ENCODE data around the gene AK8. TPM values are rescaled to one million over a fixed set of nuclear protein-coding genes. Genes with fewer than 3 reads are reported as not detected.

AK8 gene
- total RNA-seq, 1 donor, result 0.54 TPM

DNA sequence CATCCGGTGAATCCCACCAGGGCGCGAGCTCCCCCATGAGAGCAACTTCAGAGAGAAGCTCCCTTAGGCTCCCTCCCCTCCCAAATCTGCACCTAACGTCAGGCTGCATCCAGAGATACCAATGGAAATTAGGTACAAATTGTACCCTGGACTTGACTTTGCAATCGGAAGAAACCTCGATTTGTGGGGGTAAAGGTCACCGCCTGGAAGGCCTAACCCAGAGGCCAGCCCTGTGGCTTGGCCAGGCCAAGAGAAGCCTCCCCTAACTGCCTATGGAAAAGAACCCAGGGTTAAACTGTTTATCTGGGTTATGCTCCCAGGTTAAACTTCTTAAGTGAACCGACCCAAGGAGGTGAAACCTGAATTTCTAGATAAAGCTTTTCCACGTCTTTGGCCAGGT is 127.4 kb downstream of the AK8 start:
- DNase-seq (ENCODE audit: low read depth in 2 of 3, low spot score in 2 of 3), result no peak

- no peak for DNase-seq (ENCODE audit: low read depth in 2 of 3, low spot score in 2 of 3)
Observed at GRCh38 chr9:132749306-132749705, 128.8 kb downstream of the AK8 start.

GRCh38 chr9:132748450-132748849 is 129.6 kb downstream of the AK8 start:
- no peak for DNase-seq (ENCODE audit: low read depth in 2 of 3, low spot score in 2 of 3)

GRCh38 chr9:132745756-132746709 is 132.1 kb downstream of the AK8 start:
- no peak for DNase-seq (ENCODE audit: low read depth in 2 of 3, low spot score in 2 of 3)

DNA sequence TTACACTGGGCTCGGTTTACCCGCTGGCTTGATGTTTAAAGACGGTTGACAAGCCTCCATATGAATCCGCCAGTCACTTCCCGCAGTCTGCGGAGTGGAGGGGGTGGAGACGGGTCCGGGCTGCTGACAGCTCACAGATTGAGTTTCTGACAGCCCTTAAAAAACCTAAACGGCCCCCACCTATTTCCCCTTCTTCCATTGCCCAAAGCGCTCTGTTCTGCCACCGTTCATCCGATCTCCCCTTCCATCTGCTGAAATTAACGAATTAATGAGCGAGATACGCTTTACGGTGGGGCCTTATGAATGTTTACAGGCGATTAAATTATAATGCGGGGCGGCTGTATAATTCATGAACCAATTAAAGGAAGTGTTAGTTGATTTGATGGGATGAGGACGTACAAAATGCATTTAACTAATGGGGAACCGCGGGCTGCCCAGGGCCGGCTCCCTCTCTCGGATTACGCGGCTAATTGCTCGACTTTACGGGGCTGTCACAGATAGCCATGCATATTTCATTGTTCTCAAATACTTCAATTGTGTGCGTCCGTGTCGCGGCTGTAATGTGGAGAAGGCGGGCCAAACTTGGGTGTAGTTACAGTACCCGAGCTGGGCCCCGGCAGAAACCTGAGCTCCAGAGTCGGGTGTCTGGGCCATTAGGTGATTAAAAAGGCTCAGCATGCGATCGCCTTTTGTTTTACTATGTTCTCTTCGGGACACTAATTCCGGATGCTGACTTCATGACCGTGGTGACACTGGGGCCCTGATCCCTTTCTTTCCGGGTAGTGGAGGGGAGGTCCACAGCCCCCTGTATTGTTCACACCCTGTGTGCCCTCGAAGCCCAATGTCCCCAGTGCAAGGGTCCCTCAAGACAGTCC is 133.0 kb downstream of the AK8 start:
- peak in 2 of 3 donors; percentile 31 to 61 for DNase-seq (ENCODE audit: low read depth in 2 of 3, low spot score in 2 of 3)

DNA sequence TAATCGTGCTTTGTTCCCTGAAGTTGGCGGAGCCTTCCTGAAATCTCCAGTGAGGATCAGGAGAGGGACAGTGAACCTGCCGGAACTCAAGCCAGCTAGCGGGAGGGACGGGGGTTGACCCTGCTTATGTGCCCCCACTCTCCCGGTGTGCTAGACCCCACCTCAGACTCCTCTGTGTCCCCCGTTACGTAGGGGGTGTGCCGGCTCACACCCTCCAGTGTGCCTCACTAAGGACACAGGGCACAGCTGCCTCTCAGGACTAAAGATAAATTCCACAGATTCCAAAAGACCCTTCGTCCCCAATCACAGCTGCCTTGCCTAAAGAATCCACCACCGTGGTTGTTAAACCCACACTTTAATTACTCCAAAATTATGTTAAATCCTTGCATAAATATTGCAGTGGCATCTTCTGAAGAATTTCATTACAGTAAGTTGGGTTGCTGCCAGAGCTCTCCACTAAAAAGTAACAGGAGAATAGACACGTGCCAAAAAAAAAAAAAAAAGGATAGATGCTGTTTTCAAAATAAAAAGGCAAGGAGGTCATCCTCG is 134.1 kb downstream of the AK8 start:
- DNase-seq (ENCODE audit: low read depth in 2 of 3, low spot score in 2 of 3), result no peak

GRCh38 chr9:132742821-132743311 is 135.2 kb downstream of the AK8 start:
- no peak for DNase-seq (ENCODE audit: low read depth in 2 of 3, low spot score in 2 of 3)

GRCh38 chr9:132740526-132741309 is 137.4 kb downstream of the AK8 start:
- DNase-seq (ENCODE audit: low read depth in 2 of 3, low spot score in 2 of 3), result no peak

DNA sequence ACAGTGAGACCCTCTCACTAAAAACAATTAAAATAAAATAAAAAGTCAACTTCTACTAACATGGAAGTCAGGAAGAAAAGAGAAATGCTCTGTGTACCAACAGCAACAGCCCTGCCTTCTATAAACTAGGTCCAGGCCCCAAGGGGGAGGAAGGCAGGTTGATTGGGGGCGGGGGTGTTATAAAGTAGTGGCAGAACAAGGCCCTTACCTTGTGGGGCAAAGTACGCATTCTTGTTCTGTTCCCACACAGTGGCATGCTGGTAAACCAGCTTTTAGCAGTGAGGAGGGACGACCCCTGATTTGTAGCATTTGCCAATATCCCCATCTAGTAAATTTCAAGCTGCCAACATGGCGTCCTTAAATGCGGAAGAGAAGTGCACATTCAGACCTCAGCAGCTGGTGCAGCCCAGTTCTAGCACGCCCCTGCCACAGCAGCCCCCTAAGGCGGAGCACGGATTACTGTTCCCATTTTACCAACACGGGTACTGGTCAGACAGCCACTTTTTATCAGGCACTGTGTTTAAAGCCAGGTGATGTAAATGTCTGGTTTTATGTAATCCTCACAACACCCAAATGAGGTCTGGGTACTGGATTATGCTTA is 138.3 kb downstream of the AK8 start:
- DNase-seq (ENCODE audit: low read depth in 2 of 3, low spot score in 2 of 3), result no peak

GRCh38 chr9:132733260-132733815 is 144.7 kb downstream of the AK8 start:
- DNase-seq (ENCODE audit: low read depth in 2 of 3, low spot score in 2 of 3), result no peak

DNA sequence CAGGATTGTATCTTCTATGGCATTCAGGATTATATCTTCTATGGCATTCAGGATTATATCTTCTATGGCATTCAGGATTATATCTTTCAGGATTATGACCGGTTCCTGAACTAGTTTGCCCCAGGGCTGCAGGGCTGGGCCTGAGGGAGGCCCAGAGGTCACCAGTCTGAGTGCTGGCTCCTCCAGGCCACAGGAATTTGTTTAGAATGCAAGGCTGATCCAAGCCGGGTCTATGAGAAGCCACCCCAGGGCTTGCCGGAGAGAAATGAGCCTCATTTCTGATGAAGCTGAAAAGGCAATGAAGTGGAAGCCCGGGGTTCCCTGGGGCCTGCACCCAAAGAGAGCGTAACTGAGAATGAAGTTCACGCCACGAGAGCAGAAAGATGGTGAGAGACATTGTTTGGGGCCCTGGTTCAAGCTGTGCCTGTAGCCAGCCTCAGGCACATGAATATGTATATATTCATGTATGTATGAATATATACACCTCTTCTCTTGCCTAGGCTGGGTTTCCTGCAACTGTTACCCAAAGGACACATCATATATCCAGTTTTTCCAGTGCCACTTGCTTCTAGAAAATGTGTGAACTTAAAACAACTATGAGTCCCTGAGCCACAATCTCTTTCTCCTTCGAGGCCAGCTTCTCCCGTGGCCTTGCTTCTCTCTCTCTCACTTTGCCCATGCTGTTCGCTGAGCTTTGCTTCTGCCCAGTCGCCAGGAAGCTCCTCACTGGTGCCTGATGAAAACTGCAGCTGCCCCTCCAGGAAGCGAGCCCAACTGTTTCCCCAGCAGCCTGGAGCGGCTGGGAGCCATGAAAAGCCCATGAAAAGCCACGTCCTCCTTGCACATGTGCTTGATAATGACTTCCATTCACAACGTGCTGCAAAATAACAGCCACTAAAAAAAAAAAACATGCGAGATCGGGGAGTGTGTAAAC is 145.5 kb downstream of the AK8 start:
- no peak for DNase-seq (ENCODE audit: low read depth in 2 of 3, low spot score in 2 of 3)

DNA sequence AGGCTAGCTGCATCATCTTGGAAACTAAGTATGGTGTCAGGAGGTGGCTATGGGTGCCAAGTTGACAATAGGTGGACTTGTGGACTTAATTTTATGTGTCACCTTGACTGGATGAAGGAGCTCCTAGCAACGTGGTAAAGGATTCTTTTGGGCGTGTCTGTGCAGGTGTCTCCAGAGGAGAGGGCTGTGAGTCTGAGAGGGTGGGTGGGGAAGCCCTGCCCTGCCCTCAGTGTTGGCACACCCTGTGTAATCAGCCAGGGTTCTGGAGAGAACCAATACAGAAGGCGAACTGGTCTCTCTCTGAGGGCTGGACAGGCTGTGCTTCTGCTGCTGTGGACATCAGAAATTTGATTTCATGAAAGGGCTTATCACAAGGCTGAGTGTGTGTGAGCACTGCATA is 146.9 kb downstream of the AK8 start:
- DNase-seq (ENCODE audit: low read depth in 2 of 3, low spot score in 2 of 3), result no peak

DNA sequence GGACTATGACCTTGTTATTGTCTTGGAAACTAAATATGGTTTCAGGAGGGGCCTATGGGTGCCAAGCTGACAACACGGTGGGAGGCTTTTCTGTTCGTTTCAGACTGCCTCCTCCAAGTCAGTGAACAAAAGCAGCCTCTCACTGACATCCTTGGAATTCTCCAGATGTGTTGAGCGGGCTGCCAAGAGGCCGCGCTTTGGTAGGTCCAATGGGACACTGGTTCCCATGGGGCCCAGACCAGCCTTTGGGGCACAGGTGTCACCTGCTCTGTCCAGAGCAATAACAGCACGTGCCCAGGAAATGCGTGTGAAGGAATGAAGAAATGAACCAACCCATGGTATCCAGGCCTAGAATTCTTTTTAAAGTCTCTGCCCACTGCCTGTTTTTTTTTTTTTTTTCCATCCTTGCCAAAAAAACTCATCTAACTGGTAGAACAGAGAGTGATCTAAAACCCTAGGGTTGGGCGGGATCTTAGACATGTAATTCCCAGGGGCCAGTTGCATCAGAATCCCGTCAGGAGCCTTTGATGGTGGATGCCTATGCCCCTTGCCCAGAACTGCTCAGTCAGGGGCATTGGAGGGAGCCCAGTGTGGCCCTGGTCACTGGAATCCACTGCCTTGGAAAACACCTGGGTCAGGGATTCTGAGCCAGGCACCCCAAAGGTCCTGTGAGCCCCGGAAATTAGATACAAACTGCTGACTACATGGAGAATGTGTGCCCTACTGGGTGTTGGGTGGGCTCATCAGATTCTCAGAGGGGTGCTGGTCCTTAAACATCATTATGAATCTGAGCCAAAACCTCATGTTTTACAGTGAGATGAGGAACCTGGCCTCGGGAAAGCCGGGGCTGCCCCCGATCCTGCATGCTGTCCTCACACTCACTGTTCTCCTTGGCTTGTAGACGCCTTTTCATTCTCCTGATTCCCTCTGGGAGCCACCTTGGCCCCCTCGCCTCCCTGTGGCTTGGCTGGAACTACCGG is 147.7 kb downstream of the AK8 start:
- no peak for DNase-seq (ENCODE audit: low read depth in 2 of 3, low spot score in 2 of 3)

DNA sequence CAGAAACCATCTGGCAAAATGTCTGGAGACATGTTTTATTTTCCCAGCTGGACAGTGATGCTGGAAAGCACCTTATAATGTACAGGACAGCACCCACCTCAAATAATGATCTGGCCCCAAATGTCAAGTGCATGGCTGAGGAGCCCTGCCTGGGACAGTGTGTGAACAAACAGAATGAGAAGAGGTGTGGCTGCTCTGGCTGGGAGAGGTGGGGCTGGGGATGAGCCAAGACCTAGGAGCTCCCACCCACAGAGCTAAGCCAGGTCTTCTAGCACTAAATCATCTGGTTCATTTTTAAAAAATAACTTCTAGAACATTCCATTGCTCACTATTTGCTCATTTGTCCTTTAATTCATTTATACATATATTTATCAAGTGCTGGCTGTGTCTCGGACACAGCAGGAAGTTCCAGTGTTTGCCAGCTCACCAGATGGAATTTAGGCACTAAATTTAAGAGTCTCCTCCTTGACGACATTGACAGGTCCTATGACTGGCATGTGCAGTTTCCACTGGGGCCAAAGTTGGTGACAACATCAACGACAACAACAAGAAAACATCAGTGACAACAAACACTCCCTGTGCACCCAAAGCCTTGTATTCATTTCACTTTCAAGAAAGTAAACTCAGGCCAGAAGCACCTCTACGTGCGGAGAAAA is 148.7 kb downstream of the AK8 start:
- no peak for DNase-seq (ENCODE audit: low read depth in 2 of 3, low spot score in 2 of 3)

- DNase-seq (ENCODE audit: low read depth in 2 of 3, low spot score in 2 of 3), result no peak
Observed at GRCh38 chr9:132728497-132728896, 149.6 kb downstream of the AK8 start.

GRCh38 chr9:132728071-132728470 is 150.0 kb downstream of the AK8 start:
- DNase-seq (ENCODE audit: low read depth in 2 of 3, low spot score in 2 of 3), result no peak

Measured in hematopoietic multipotent progenitor cell (in vitro differentiated cells).